Measurements from ENCODE around the gene DGKG. TPM values are rescaled to one million over a fixed set of nuclear protein-coding genes. Genes with fewer than 3 reads are reported as not detected.

The DGKG gene
- total RNA-seq, 1 donor from 2014 or later = 6.3 TPM

DNA sequence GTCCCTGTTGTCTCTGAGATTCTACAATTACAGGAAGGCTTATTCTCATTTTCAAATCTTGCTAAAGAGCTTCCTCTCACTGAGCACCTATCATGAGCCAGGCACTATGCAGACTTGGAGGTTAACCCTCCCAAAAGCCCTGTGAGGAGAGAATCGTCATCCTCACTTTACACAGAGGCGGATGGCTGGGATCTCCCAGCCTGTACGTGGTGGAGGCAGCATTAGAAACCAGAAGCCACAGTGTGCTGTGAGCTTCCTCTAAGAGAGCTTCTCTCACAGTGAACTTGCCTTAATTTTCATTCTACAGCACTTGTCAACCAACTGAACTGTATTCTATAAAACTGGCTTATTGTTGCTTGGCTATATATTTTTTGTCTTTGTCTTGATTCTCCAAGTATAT is 6.1 kb upstream of the DGKG start:
- DNase-seq (ENCODE audit: low read depth) = no peak

GRCh38 chr3:186367631-186368030 is 5.6 kb upstream of the DGKG start:
- DNase-seq (ENCODE audit: low read depth) = no peak

DNA sequence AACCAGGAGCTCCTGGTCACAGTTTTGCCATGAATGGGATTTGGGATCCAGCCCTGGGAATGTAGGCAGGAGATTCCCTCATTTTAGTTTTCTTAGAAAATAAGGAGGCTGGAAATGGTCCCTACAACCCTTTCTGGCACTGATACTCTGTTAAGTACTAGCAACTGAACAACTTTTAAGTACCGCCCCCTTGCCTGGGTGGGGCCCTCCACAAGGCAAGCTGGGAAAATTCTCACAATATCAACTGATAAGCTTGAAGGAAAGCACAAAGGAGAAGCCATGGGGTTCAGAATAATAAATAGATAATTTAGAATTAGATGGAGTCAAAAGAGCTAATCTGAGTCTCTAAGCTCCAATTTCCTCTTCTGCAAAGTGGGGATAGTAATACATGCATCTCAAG is 4.2 kb upstream of the DGKG start:
- DNase-seq (ENCODE audit: low read depth) = no peak

DNA sequence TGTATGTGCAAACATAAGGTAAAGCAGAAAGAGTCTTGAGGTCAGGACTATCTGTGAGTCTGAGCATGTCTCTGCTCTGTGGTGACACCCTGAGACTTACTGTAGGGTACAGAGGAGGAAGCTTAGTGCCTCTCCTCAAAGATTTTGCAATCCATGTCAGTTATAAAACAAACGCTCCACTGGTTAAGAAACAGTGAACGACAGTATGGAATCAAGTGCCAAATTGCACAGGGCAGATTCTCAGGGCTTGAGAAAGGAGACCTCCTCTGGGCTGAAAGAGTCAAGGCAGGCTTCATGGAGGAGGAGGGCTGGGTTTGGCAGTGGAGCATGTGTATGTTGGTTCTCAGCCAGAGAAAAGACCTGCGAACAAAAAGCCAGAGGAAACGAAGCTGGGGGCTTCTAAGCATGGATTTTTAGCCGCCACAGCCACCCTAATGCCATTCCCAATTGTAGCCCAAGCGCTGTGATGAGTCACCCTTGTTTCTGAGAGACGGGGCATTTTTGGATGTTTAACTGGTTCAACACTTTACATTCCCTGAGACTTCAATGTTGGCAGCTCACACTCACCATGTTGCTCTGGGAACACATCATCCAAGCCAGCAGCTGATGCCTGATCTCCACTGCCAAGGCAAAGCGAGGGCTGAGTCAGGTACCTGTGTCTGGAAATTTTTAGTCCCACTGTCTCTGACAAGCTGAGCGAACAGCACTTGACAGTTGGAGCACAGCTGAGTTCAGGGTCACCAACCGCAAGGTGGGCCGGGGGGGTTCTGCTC is 3.4 kb upstream of the DGKG start:
- peak; percentile 20 for DNase-seq (ENCODE audit: low read depth)

GRCh38 chr3:186362988-186363387 is 954 bp upstream of the DGKG start:
- no peak for DNase-seq (ENCODE audit: low read depth)

DNA sequence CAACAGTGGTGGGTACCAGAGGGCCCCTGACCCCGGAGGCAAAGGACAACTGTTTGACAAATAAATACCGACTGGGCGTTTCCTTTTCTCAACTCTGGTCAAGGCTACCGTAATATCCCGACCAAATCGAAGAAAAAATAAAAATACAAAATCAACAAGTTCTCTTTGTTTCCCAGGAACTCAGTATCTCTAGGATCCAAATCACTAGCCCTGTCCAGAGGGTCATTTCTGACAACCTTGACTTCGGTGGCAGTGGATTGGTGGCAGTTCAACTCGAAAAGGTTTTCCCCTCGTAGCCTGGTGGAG is 456 bp upstream of the DGKG start:
- no peak for DNase-seq (ENCODE audit: low read depth)

DNA sequence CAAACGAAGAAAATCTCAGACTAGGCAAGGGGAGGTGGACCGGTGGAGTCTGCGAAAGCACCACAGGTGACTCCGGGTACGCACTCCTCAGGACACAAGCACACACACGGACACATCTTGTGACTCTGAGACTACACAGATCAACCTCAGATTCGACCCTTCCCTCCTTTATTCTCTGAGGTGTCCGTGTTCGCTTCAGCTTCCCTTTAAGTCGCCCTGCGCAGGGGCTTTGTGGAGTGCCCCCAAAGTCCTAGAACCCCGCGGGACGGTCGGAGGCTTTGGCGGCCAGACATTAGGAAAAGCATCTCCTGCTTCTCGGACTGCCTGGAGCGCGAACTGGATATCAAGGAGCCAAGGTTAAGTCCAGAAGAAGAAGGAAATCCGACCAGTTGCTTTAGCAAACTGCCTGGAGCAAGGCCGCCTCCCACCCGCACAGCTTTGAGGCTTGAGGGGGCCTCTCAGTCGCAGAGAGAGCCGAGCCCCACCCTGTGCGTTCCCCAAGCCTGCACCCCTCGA is 730 bp downstream of the DGKG start:
- no peak for DNase-seq (ENCODE audit: low read depth)

DNA sequence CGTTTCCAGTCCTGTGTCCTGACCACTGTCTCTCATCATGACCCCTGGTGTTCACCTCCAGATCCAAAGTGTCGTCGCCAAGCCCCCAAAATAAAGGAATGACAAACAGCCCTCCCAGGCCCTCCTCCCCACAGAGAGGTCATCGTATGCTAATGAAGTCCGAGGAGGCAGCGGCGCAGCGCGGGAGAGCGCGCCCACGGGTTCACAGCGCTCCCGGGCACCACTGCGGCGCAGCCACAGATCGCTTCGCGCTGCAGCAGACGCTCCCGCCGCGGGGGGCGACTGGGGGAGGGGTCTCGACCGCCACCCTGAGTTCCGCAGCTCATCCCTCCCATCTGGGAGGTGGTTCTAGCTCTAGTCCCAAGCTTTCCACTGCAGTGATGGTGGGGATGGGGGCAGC is 1.3 kb downstream of the DGKG start:
- DNase-seq (ENCODE audit: low read depth) = no peak

DNA sequence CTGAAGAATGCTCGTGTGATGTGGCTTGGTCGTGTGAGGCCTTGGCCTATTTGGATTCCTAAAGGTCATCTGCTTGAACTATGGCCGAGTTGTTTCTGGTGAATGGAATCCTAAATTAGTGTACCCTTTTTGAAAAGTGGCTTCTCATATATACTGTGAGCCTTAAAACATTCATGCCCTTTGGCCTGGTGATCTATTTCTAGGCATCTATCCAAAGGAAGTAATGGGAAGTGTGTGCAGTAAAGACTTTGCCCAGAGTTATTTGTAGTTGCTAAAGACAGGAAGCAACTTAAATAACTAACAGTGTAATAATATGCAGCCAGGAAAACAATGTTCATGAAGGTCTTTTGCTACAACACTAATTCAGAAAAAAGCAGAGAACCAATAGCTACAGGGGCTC is 3.0 kb downstream of the DGKG start:
- DNase-seq (ENCODE audit: low read depth) = no peak

GRCh38 chr3:186356152-186356551 is 5.9 kb downstream of the DGKG start:
- DNase-seq (ENCODE audit: low read depth) = no peak

DNA sequence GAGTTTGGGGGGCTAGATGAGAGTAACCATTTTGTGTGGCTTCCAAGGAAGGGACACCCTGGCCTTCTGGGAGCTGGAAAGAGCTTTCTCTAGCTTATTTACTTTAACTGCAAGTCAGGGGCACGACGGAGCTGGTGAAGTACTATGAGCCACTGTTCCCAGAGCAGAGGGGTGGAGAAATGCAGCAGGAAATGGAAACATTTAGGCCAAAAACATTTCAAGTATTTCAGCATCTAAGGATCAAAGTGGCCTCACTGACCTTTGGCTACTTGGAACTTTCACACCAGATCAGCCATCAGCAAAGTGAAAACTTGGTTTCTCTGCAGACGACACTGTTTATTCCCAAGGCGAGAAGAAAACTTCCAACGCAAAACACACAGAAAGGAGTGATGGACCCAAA is 7.9 kb downstream of the DGKG start:
- DNase-seq (ENCODE audit: low read depth) = no peak

DNA sequence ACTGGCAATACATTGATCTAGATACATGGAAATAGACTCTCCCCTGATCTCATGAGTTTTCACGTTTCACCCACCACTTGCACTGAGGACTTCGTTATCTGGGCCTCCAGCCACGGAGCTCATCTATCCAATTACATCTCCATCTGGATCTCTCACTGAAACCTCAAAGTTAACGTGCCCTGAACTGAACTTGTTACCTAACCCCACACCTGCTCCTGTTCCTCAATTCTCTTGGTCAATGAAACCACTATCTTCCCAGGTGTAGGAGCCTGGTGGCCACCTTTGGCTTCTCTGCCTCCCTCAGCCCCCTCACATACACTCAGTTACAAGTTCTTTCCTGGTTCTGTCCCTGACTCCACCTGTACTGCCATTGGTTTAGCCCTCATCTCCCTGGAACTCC is 9.7 kb downstream of the DGKG start:
- DNase-seq (ENCODE audit: low read depth) = no peak

- no peak for DNase-seq (ENCODE audit: low read depth)
Observed at GRCh38 chr3:186342197-186342596, 19.8 kb downstream of the DGKG start.

DNA sequence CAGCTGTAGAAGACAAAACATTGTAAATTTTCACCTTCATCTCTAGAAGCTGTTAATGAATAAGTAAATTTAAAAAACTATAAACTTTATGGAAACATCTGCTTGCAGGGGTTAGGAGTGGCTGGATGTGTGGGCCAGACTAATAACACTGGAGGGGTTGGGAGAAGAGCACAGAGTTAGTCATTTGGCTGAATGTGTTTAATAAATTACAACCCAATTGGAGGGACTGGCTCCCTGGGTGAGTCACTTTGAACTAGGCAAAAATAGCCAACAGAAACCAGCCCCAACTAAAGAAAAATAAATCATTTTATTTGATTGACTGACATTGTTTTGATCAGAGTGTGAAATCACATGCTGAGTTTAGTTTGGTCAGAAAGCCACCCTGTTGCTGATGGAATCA is 21.8 kb downstream of the DGKG start:
- DNase-seq (ENCODE audit: low read depth) = no peak

DNA sequence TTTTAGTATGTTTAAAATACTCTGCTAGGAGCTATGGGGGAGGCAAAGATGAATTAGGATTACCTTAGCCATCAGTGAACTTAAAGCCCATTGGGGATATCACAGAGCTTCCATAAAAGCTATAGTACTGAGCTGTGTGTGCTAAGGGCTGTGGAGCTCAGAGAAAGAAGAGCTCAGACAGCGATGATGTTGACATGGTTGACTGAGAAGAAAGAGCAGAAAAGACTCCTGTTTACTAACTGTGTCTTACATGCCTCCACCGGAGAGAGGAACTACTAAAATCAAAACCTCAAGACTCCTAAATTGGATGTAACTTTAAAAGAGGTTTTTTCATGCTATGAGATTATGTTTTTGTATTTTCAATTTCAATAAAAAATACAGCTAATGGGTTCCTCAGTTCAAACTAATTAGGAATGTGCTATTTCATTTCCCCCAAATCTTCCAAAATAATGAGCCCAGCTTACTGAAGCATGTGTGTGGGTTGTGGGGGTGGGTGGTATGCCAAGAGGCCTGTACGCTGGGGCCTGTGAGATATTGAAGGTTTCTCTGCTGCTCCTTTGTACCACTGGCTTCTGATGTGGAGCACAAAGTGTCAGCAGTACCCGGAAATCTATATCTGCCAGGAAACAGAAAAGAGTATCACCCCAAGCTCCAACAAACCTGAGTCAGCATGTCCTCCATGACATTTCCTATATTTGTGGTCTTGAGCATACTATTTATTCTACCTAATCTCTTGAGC is 22.7 kb downstream of the DGKG start:
- no peak for DNase-seq (ENCODE audit: low read depth)

DNA sequence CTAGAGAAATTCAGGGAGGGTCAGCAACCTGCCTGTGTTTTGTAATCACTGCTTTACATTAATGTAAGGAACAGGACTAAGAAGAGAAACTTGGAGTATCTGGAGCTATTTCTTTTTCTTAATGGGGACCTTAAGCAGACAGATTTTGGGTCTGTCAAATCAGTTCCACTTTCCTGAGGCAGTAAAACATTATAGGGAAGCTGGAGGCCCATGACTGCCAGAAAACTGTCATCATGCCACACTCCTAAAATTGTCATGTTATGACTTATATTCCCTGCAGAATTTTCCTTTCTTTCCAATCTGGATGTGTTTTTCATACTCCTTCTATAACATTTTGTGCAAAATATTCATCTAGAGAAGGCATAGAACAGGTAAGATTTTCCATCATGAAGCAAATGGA is 28.8 kb downstream of the DGKG start:
- DNase-seq (ENCODE audit: low read depth) = no peak

DNA sequence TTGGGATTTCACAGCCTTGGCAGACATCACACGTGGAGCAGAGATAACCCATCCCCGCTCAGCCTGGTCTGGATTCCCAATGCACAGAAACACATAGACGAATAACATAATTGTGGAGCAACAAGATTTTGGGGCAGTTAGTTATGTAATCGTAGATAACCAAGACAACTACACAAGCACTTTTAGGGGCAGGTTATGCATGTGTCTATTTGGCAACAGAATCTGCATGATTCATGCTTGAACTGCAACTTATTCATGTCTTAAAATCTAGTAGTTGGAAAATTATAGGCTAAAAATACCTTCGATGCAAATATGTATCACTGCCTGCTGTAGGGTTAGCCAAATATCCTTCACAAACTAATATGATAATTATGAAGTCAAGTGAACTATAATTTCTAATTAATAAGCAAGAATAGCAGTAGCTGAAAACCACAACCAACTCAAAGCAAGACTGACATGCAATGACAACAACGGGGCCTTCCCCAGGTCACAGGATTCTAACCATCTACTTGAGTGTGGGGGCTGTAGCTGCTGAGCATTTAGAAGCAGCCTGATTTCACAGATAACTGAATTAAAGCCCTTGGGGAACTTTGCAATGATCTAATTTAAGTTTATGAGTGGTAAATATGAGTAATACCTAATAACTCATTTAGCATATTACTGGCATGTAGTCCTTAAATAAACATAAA is 31.1 kb downstream of the DGKG start:
- DNase-seq (ENCODE audit: low read depth) = no peak

DNA sequence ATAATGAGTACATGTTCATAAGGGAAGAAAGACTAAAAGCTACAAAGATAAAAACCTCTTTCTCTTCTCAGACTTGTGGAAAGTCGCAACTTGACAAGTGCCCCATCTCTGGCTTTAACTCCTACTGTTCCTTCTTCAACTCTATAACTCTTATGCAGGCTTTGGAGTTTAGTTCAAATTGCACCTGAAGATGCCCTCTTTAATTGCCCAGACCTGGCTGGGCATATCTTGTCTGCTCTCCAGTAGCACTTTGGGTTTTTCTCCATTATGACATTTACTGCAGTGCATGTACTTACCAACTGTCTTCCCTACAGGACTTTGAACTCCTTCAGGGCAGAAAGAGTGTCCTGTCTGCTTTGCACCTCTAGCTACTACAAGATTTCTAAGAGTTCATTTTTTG is 32.4 kb downstream of the DGKG start:
- no peak for DNase-seq (ENCODE audit: low read depth)

DNA sequence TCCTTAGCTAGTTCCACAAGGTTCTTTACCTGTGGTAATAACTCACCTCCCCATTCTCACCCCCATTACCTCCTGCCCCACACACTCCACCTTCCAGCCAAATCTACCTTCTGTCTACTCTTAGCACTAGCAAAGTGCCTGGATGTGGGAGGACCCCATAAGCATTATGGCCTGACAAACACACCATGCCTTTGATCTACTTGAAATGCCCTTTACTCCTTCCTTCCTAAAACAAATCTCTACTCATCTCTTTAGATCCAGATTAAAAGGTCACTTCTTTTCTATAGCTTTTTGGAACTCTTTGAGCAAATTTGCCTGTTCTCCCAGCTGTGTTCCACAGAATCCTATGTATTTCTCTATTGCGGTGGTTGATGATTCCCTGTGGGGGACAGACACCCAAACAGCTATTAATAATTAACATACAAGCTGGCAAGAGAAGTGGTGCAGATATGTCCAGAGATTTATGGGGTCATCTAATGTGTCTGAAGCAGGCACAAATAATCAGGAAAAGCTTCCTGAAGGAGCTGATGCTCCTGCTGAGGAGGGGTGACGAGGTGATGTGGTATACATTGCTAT is 34.0 kb downstream of the DGKG start:
- no peak for DNase-seq (ENCODE audit: low read depth)

- no peak for DNase-seq (ENCODE audit: low read depth)
Observed at GRCh38 chr3:186322761-186323160, 39.3 kb downstream of the DGKG start.

DNA sequence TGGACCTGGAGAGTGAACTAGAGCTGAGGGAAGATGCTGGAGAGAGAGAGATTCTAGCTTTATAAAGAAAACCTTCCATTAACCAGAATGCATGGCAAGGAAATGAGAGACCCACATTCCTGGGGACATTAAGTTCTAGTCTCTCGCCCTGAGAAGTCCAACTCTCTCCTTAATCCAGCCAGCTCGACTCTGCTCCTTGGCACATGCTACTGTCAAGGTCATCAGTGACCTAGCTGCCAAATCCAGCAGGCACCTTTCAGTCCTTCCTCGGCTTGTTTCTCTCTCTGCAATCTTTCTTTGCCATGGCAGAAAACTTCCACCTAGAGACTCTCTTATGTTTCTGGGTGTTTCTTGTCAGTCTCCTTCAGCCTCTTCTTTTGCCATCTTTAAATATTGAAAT is 40.3 kb downstream of the DGKG start:
- no peak for DNase-seq (ENCODE audit: low read depth)

All from myocyte (in vitro differentiated cells).